Ascending aorta (tissue), 2 donors: ENCODE results near the gene RANBP10. TPM values are rescaled to one million over a fixed set of nuclear protein-coding genes. Genes with fewer than 3 reads are reported as not detected.

Experiments used
- DNase-seq, 2 donors: peaks; one replicate each; pipeline ENCODE4 v3.0.0-alpha.2; 2019; ENCODE audit warnings: low spot score in 2 of 2
- H3K27ac ChIP-seq, 2 donors: fragments of 200-600 bp; sonication (generic); one replicate each; pipeline ENCODE4 v1.5.1; 2016 to 2017; ENCODE audit warnings: mild to moderate bottlenecking in 1 of 2
- H3K27me3 ChIP-seq: fragments of 200-600 bp; sonication (generic); one replicate; pipeline ENCODE4 v1.5.1; 2017
- H3K36me3 ChIP-seq, 2 donors: fragments of 200-600 bp; sonication (generic); one replicate each; pipeline ENCODE4 v1.5.1; 2016
- H3K4me1 ChIP-seq, 2 donors: fragments of 200-600 bp; sonication (generic); one replicate each; pipeline ENCODE4 v1.5.1; 2016 to 2017; ENCODE audit warnings: mild to moderate bottlenecking in 1 of 2
- H3K4me3 ChIP-seq, 2 donors: fragments of 200-600 bp; sonication (generic); one replicate each; pipeline ENCODE4 v1.5.1; 2016 to 2017; ENCODE audit warnings: mild to moderate bottlenecking in 1 of 2
- H3K9me3 ChIP-seq, 2 donors: fragments of 200-600 bp; sonication (generic); one replicate each; pipeline ENCODE4 v1.5.1; 2016
- CTCF ChIP-seq, 3 experiments: fragments of 200-600 bp in 2 of 3; fragments of 450-650 bp in 1 of 3; sonication (generic) in 2 of 3; IDR thresholded peaks; one replicate each; pipeline ENCODE4 v1.5.1; 2016 to 2019; ENCODE audit warnings: antibody characterized with exemption in 3 of 3, mild to moderate bottlenecking in 1 of 3, moderate library complexity in 1 of 3
- intact Hi-C: fragments of 100-400 bp; cut with DNase I; formaldehyde crosslinking; loops from one replicate; pipeline ENCODE4 v1.15.1; 2023
- total RNA-seq: library from RNA; depleted of rRNA; stranded (reverse); fragments of >200 nt; gene quantifications from one replicate; pipeline ENCODE4 v1.1.0, GENCODE V29; 2016

The RANBP10 gene
- total RNA-seq, 1 donor from 2014 or later: 50.0 TPM

GRCh38 chr16:67707790-67708189 lies 98.6 kb downstream of the RANBP10 start:
- Histone ChIP-seq H3K27me3 (no peaks in the 10 kb centered on the region), H3K36me3 (no peaks in the 10 kb centered on the region), H3K27ac (no peak overlapping the region), H3K9me3 (no peaks in the 10 kb centered on the region), H3K4me1 (no peaks in the 10 kb centered on the region), H3K4me3 (no peak overlapping the region)
- TF ChIP-seq CTCF (IDR thresholded peaks at IDR 0.05): no peak
- DNase-seq: no peak
- intact Hi-C loops: no loop called here

- no peak for DNase-seq
- Histone ChIP-seq H3K27ac (no peak overlapping the region), H3K9me3 (no peaks in the 10 kb centered on the region), H3K4me1 (no peaks in the 10 kb centered on the region), H3K4me3 (no peak overlapping the region), H3K27me3 (no peaks in the 10 kb centered on the region), H3K36me3 (no peaks in the 10 kb centered on the region)
- intact Hi-C loops: no loop called here
- TF ChIP-seq CTCF (IDR thresholded peaks at IDR 0.05): no peak
These were observed 99.2 kb downstream of the RANBP10 start for GRCh38 chr16:67707210-67707609.

DNA sequence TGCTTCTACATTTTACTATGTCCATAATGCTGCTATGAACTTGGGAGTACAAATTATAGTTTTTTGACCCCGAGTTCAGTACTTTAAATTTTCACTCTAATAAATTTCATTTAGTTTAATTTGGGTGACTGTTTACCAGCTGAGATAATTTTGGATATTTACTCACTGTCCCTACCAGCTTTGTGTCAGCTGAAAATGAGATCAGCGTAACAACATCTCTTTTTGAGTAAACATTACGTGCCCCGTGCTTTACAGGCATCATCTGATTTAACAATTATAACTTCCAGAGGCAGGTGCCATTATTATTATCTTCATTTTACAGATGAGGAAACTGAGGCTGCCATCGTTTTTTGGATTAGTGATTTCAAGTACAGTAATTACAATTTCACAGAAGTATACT lies 102.2 kb downstream of the RANBP10 start:
- H3K36me3 ChIP-seq: peaks cover under 1 to 4% of the 10 kb centered on the region in 2 donors
- no peak for DNase-seq

GRCh38 chr16:67703626-67704025 lies 102.7 kb downstream of the RANBP10 start:
- no peaks in the 10 kb centered on the region for H3K4me1 ChIP-seq
- peaks cover 5 to 6% of the 10 kb centered on the region in 2 donors for H3K36me3 ChIP-seq
- no peaks in the 10 kb centered on the region for H3K27me3 ChIP-seq
- no peak overlapping the region for H3K4me3 ChIP-seq
- intact Hi-C loops: no loop called here
- H3K9me3 ChIP-seq: no peaks in the 10 kb centered on the region
- no peak for TF ChIP-seq CTCF (IDR thresholded peaks at IDR 0.05)
- no peak for DNase-seq
- H3K27ac ChIP-seq: no peak overlapping the region

More for the DNA sequence above, 102.2 kb downstream of the RANBP10 start:
- H3K27ac ChIP-seq: no peak overlapping the region
- H3K4me3 ChIP-seq: no peak overlapping the region
- no peaks in the 10 kb centered on the region for H3K27me3 ChIP-seq
- TF ChIP-seq CTCF (IDR thresholded peaks at IDR 0.05): no peak
- H3K4me1 ChIP-seq: no peaks in the 10 kb centered on the region
- no peaks in the 10 kb centered on the region for H3K9me3 ChIP-seq
- intact Hi-C loops: no loop called here

GRCh38 chr16:67702130-67702529 lies 104.2 kb downstream of the RANBP10 start:
- Histone ChIP-seq H3K27ac (no peak overlapping the region), H3K4me3 (no peak overlapping the region), H3K4me1 (no peaks in the 10 kb centered on the region), H3K36me3 (peaks cover 6 to 7% of the 10 kb centered on the region in 2 donors), H3K9me3 (no peaks in the 10 kb centered on the region), H3K27me3 (no peaks in the 10 kb centered on the region)
- intact Hi-C loops: no loop called here
- no peak for DNase-seq
- TF ChIP-seq CTCF (IDR thresholded peaks at IDR 0.05): no peak

DNA sequence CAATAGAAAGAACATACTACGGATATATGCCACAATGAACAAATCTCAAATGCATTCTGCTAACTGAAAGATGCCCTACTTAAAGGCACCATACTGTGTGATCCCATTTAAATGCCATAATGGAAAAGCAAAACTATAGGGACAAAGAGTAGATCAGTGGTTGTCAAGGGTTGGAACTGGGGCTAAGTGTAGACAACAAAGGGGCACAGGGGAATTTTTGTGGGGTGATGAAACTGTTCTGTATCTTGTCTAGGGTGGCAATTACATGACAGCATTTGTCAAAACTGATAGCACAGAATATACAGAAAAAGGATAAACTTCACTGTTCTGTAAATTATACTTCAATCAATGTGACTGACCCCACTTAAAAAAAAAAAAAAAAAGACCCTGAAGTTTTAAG lies 104.9 kb downstream of the RANBP10 start:
- Histone ChIP-seq H3K27ac (no peak overlapping the region), H3K4me1 (no peaks in the 10 kb centered on the region), H3K27me3 (no peaks in the 10 kb centered on the region), H3K9me3 (no peaks in the 10 kb centered on the region), H3K4me3 (no peak overlapping the region), H3K36me3 (peaks cover 6 to 7% of the 10 kb centered on the region in 2 donors)
- no peak for TF ChIP-seq CTCF (IDR thresholded peaks at IDR 0.05)
- no peak for DNase-seq
- intact Hi-C loops: no loop called here
